Panc1 (cell line): ENCODE measurements around the gene OR4K1.

Experiments
- POLR2AphosphoS5 ChIP-seq: IDR thresholded peaks from 2 replicates; pipeline ENCODE4 v1.6.1; 2012; ENCODE audit warnings: mild to moderate bottlenecking, low read depth, low read length, moderate library complexity
- SIN3A ChIP-seq: IDR thresholded peaks from 2 replicates; pipeline ENCODE4 v1.6.1; 2012; ENCODE audit warnings: low read depth, mild to moderate bottlenecking, low read length, moderate library complexity, borderline replicate concordance; ENCODE audit not compliant: insufficient read depth
- TF ChIP-seq, protein P1 (sequence below): fragments of 450-650 bp; IDR thresholded peaks from 2 replicates; pipeline ENCODE4 v1.5.1; 2017; ENCODE audit warnings: mild to moderate bottlenecking
- TF ChIP-seq, protein P2 (sequence below), 2 experiments: IDR thresholded peaks; 2 replicates each; pipeline ENCODE4 v1.6.1; 2011 to 2012; ENCODE audit warnings: low read depth in 2 of 2, control low read depth in 1 of 2, low read length in 1 of 2, mild to moderate bottlenecking in 1 of 2, moderate library complexity in 1 of 2; ENCODE audit not compliant: insufficient read depth in 1 of 2

DNA sequence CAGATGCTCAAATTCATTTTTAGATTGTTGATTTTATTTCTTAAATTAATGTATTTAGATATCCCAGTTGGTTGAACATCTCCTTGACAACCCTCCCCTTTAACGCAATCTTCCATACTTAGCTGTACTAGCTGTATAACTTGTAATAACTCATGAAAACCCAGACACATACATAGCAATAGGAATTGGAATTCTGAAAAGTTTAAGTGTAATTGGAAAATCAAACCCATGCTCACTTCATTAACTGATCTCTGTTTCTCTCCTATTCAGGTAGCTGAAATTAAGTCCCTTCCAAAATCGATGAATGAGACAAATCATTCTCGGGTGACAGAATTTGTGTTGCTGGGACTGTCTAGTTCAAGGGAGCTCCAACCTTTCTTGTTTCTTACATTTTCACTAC lies 44.6 kb downstream of the OR4K1 start, which contains the start of gene OR4K15:
- TF ChIP-seq, protein P1, sequence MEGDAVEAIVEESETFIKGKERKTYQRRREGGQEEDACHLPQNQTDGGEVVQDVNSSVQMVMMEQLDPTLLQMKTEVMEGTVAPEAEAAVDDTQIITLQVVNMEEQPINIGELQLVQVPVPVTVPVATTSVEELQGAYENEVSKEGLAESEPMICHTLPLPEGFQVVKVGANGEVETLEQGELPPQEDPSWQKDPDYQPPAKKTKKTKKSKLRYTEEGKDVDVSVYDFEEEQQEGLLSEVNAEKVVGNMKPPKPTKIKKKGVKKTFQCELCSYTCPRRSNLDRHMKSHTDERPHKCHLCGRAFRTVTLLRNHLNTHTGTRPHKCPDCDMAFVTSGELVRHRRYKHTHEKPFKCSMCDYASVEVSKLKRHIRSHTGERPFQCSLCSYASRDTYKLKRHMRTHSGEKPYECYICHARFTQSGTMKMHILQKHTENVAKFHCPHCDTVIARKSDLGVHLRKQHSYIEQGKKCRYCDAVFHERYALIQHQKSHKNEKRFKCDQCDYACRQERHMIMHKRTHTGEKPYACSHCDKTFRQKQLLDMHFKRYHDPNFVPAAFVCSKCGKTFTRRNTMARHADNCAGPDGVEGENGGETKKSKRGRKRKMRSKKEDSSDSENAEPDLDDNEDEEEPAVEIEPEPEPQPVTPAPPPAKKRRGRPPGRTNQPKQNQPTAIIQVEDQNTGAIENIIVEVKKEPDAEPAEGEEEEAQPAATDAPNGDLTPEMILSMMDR = no peak
- TF ChIP-seq SIN3A (no peak), POLR2AphosphoS5 (no peak)
- TF ChIP-seq, protein P2, sequence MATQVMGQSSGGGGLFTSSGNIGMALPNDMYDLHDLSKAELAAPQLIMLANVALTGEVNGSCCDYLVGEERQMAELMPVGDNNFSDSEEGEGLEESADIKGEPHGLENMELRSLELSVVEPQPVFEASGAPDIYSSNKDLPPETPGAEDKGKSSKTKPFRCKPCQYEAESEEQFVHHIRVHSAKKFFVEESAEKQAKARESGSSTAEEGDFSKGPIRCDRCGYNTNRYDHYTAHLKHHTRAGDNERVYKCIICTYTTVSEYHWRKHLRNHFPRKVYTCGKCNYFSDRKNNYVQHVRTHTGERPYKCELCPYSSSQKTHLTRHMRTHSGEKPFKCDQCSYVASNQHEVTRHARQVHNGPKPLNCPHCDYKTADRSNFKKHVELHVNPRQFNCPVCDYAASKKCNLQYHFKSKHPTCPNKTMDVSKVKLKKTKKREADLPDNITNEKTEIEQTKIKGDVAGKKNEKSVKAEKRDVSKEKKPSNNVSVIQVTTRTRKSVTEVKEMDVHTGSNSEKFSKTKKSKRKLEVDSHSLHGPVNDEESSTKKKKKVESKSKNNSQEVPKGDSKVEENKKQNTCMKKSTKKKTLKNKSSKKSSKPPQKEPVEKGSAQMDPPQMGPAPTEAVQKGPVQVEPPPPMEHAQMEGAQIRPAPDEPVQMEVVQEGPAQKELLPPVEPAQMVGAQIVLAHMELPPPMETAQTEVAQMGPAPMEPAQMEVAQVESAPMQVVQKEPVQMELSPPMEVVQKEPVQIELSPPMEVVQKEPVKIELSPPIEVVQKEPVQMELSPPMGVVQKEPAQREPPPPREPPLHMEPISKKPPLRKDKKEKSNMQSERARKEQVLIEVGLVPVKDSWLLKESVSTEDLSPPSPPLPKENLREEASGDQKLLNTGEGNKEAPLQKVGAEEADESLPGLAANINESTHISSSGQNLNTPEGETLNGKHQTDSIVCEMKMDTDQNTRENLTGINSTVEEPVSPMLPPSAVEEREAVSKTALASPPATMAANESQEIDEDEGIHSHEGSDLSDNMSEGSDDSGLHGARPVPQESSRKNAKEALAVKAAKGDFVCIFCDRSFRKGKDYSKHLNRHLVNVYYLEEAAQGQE (IDR thresholded peaks at IDR 0.05; ENCODE audit: insufficient read depth in 1 of 2, low read depth in 2 of 2, low read length in 1 of 2) = no peak
